Activated CD4-positive, alpha-beta T cell treated with anti-CD3 and anti-CD28 coated beads for 4 hours (primary cell): ENCODE data around the gene HOXA13.

ENCODE experiments used
- DNase-seq, 2 donors: peaks; one replicate each; pipeline ENCODE4 v3.0.0-alpha.2; 2020

HOXA13 gene

GRCh38 chr7:27235387-27236311, 35.8 kb upstream of the HOXA13 start:
- DNase-seq, result no peak

DNA sequence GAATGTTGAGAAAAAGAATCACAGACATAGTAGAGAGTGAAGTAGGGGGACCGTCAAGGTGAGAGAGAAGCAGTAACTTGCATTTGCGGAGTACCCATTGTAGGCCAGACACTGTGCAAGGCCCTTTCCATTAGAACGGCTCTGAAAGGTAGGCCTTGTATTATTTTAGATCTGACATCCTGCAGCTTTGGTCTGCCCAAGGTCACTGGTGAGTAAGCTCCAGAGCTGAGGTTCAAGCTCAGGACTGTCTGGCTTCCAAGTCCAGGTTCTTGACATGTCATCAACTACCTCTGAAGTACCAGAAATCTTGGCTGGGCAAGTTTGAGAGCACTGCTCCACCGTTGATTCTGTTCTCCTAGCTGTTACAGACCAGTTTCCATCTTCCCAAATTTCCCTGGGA, 29.6 kb upstream of the HOXA13 start:
- DNase-seq, result no peak

DNA sequence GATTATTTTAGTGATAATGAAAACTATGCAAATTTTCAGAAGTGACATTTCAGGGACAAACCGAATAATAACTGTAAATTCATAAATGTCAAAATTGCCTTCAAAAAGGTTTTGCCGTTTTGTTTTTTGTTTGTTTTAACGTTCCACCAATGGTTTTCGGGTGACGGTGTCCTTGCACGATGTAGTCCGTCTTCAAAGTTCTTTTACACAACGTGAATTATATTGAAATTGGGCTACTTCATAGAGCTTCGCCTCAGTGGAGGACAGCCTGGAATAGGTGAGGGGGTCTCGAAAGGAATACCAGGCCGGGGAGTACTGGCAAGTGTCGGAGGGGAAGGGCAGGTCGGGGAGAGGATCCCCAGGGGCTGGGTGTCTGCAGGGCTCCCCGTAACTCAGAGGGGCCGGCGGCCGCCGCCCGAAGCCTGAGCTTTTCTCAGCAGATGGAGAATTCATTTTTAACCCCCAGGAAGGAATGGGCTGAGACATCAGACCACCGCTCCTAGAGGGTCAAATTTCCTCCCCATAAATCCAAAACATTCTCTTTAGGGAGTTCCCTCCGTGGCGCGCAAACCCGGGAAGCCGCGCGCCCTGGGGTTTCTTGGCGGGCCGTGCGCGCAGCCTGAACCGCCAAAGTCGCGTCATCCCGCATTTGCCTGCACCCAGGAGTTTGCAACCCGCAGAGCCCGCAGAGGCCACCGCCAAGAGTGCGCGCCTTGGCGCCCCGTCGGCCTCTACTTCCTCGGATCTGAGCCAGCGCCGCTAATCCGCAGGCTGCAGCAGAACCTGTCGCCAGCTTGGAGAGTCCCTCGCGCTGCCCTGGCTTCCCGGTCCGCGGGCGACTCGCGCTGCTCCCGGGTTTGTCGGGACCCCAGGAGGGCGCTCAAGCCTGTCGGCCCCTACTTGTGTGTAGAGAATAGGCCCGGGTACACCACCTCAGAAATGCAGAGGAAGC, 25.4 kb upstream of the HOXA13 start:
- no peak for DNase-seq

DNA sequence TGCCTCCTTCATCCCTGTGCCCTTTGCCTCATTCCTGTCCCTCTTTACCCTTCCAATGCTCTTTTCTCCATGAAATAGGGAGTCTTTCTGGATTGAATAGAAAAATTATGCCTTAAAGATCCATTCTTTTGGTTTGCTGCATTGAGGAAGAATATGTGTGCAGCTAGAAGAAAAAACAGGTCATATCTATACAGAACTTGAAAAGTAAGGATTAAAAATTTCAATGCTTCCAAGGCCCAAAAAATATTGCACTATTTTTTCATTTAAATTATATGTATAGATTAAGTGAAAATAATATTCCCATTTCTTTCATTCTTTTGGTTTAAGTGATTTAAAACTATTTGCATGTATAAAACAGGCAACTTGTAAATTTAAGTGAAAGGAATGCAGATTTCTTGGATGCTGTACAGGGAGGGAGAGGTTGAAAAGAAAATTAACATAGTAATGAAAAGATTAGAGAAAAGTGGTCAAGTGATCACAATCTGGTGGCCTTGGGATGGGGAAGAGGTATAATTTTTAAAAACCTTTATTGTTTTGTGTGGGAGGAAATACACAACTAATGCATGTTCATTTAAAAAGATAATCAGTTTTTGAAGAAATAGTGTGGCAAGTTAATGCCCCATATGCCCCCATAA, 24.2 kb upstream of the HOXA13 start:
- DNase-seq, result no peak

- no peak for DNase-seq
Measured at GRCh38 chr7:27221201-27221797, 21.4 kb upstream of the HOXA13 start.

DNA sequence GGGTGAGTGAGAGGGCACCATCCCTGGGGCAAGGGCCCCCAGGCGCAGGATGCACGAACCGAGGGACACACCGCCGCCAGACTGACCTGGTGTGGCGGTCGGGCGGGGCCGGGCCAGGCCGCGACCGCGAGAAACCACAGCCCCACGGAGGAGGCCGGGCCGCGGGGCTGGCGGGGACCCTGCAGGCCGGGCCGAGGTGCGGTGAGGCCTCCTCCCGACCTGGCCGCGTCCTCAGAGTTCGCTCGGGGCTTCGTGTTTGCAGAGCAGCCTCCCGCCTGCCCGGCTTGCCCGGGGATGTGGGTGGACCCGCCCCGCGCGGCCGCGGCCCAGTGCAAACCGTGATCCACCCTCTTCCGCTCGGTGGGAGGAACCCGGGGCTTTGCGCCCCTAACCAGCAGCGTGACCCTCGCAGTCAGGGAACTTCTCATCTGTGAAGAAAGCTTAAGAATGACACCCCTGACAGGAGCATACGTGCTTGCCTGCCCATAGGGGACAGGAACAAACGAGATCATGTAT, 20.6 kb upstream of the HOXA13 start:
- DNase-seq, result no peak

DNA sequence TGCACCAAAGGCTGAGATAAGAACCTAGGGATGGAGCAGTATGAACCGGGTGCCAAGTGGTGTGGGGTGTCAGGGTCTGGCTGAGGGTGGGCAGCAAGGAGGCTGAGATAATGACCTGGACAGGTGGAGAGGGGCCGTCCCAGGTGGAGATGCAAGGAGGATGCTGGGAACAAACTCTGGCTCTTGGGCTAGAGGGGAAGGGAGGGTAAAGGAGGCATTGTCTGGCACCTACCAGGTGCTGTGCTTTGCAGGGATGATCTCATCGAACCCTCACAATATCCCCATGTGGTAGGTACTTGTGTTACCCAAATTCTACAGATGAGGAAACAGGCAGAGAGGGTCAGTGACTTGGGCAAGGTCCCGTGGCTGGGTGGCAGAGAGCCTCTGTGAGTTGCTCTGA, 19.9 kb upstream of the HOXA13 start:
- DNase-seq, result no peak

DNA sequence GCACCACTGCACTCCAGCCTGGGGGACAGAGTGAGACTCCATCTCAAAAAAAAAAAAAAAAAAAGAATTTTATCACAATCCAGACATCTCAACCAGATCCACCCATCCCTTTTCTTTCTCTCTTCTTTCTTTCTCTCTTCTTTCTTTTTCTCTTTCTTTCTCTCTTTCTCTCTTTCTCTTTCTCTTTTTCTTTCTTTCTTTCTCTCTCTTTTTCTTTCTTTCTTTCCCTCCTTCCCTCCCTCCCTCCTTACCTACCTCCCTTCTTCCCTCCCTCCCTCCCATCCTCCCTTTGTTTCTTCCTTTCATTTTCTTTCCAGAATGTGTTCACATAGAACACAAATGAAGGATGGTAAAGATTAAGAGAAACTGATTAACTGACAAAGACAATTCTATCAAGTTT, 18.1 kb upstream of the HOXA13 start:
- DNase-seq, result no peak

DNA sequence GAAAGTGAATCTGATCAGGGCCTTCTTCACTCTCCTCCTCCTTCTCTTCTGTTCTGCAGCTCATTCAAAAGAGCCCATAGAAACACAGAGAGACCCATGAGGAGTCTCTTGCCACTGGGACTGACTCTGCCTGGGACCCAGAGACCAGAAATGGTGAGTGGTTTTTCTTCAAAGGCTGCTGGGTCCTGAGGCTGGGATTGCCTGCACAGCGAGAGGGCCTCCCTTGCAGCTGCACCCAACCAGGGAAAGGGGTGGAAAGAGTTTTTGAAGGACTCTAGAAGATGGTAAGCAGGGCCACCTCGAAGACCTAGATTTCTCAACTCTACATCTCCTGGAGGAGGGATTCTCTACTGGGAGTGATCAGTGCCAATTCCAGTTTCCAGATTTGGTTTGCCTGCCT, 15.5 kb upstream of the HOXA13 start:
- no peak for DNase-seq

GRCh38 chr7:27214239-27214950, 14.5 kb upstream of the HOXA13 start:
- no peak for DNase-seq

DNA sequence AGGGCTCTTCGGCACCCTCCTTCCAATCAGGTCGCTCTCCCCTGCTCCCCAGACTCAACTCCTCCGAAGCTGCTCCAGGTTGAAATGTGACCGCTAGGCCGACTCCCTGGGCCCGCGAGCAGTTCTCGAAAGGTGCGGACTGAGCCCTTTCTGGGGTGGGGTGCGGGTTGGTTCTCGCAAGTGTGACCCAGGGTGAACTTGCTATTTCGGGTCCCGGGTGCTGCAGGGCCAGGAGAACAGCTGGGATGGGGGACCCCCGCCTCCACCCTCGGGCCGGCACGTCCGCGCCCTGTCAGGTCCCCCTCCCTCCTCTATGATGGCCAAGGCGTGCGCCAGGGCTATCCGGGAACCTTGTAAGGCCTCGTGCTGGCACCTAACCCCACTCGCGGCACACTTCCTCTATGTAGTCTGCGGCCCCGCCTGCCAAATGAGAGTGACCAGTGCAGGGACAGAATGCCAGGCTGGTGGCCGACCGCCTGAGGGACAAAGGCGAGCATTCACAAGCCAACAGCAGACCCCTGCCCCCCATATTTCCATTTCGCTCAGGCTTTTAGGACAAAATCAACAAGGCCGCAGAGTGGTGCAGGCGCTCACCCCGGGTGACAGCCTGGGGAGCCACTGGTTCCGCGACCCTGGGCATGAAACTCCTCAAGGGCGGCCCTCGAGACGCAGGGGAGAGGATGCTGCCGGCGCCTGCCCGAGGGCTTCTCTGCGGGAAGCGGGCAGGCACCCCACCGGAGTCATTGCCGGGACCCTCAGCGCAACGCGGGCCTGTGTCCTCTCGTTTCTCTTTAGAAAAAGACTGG, 13.7 kb upstream of the HOXA13 start:
- no peak for DNase-seq

DNA sequence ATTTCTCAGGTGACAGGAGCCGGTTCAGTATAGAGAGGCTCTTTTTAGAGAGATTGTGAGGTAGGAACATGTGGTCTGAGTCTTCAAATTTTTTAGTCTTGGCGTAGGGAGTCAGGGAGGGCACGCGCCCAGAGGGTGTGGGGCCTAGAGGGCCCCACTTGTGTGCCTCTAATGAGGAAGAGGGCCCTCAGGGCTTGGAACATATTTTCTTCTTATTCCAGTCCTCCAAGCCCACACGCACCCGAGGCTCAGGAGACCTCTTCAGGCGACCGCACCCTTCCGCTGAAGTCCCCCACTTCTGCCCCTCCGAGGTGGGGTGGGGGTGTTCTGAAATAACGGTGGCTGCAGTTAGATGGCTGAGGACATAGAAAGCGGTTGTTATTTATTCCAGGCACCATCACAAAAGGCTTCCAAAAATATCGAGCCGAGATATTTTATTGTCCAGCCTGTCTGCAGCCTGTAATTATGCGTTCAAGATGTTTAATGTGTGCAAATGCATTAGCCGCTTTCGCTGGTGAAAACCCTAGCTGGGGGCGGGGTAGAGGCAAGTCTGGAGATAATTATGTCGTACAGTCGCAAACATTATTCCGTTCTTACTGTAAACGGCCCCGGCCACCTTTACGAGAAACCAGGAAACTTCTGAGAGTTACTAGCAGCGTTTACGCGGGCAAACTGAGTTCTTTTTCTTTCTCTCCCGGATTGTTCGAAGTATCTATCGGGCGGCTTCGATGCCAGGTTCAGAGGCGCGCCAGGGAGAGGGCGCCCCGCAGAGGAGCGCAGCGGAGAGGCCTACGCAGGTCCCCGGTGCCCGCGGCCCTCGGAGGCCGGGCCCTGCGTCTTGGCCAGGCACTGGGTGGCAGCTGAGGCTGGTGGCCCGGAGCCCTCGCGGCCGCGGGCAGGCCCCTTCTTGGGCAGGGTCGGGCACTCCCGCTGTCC, 12.9 kb upstream of the HOXA13 start:
- no peak for DNase-seq

GRCh38 chr7:27211764-27212204, 11.9 kb upstream of the HOXA13 start:
- DNase-seq, result no peak

GRCh38 chr7:27211084-27211446, 11.2 kb upstream of the HOXA13 start:
- no peak for DNase-seq

GRCh38 chr7:27210441-27211083, 10.7 kb upstream of the HOXA13 start:
- DNase-seq, result peak in 1 of 2 donors; percentile 54

- no peak for DNase-seq
Measured at GRCh38 chr7:27209933-27210440, 10.1 kb upstream of the HOXA13 start.

DNA sequence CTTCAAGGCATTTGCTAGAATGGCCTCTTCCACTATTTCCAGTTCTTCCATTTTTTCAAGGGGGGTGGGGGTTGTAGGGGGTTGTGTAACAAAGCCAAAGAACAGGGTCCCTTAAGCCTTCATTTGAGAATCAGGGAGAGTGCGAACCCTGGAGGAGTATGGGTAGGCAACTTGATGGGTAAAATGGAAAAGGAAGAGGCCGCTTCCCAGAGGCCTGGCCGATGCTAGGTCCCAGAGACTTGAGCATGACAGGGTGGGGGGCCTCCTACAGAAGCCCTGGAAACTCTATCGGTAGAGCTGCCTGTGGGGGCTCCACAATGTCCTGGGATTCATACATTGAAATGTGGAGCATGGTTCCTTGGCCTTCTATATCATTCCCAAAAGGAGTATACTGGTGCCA, 9.1 kb upstream of the HOXA13 start:
- no peak for DNase-seq

GRCh38 chr7:27207348-27207985, 7.6 kb upstream of the HOXA13 start:
- DNase-seq, result no peak
